Nephron progenitor cell (in vitro differentiated cells): ENCODE results near the gene ATP9B.
"Not testable (repeated sequence)": the region's sequence is repeated elsewhere in the genome, so short reads cannot be mapped to it uniquely, and the experiment has no call there.

Experiments
- DNase-seq: peaks from one replicate; pipeline ENCODE4 v3.0.0; 2021
- H3K27ac Mint-ChIP-seq: 2 replicates; pipeline ENCODE4 v1.8.0; 2021; ENCODE audit warnings: mild to moderate bottlenecking, moderate library complexity, mixed read lengths
- H3K27me3 Mint-ChIP-seq: 2 replicates; pipeline ENCODE4 v1.8.0; 2021; ENCODE audit warnings: mild to moderate bottlenecking, low read depth, mixed read lengths; ENCODE audit not compliant: poor library complexity
- H3K36me3 Mint-ChIP-seq: 2 replicates; pipeline ENCODE4 v1.8.0; 2021; ENCODE audit warnings: low read depth, mixed read lengths
- H3K4me1 Mint-ChIP-seq: 2 replicates; pipeline ENCODE4 v1.8.0; 2021; ENCODE audit warnings: mixed read lengths
- H3K4me3 Mint-ChIP-seq: 2 replicates; pipeline ENCODE4 v1.8.0; 2021; ENCODE audit warnings: mild to moderate bottlenecking, moderate library complexity, mixed read lengths
- H3K9me3 Mint-ChIP-seq: 2 replicates; pipeline ENCODE4 v1.8.0; 2021; ENCODE audit warnings: mild to moderate bottlenecking, moderate library complexity, mixed read lengths
- CTCF ChIP-seq: fragments of 200-600 bp; sonication (generic); IDR thresholded peaks from 2 replicates; pipeline ENCODE4 v1.5.0; 2021; ENCODE audit warnings: antibody characterized with exemption

The ATP9B gene

DNA sequence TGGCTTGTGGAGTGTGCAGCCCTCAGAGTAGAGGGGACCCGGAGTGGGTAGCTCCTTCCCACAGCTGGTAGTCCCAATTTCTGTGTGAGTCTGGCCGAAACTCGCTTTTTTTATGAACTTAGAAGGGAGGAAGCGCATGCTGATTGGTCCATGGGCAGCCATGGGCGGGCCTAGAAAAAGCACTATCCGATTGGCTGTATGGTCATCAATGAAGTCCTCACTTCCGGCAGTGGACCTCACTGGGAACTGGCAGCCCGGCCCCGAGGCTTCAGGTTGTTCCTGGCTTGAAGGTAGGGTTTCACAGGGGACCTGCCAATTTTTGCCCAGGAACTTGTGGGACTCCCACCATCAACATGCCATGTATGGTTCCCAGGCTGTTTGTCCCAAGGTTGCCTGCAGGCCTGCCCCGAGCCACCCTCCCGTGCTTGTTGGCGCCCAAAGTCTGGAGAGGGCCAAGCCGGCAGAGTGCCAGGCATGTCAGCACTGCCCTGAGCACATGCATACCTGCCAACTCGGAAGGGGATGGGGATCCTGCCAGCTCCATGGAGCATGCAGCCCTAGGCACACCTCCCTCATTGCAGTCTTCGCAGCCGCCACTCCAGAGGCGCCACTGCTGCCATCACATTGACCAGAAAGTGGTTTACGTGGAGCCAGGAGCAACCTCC lies 98.5 kb downstream of the ATP9B start:
- Mint-ChIP-seq H3K27me3 (no peaks in the 10 kb centered on the region), H3K9me3 (no peaks in the 10 kb centered on the region), H3K27ac (no peak overlapping the region), H3K4me1 (peaks cover 5% of the 10 kb centered on the region), H3K36me3 (peaks cover 54% of the 10 kb centered on the region), H3K4me3 (no peak overlapping the region)
- TF ChIP-seq CTCF = no peak
- DNase-seq = no peak

GRCh38 chr18:79169958-79170555 lies 100.9 kb downstream of the ATP9B start:
- no peak overlapping the region for H3K4me3 Mint-ChIP-seq
- peak overlapping the region; percentile 70 for H3K27ac Mint-ChIP-seq
- no peak for TF ChIP-seq CTCF
- peaks cover 5% of the 10 kb centered on the region for H3K4me1 Mint-ChIP-seq
- DNase-seq = no peak
- H3K27me3 Mint-ChIP-seq = no peaks in the 10 kb centered on the region
- peaks cover 70% of the 10 kb centered on the region for H3K36me3 Mint-ChIP-seq
- no peaks in the 10 kb centered on the region for H3K9me3 Mint-ChIP-seq

DNA sequence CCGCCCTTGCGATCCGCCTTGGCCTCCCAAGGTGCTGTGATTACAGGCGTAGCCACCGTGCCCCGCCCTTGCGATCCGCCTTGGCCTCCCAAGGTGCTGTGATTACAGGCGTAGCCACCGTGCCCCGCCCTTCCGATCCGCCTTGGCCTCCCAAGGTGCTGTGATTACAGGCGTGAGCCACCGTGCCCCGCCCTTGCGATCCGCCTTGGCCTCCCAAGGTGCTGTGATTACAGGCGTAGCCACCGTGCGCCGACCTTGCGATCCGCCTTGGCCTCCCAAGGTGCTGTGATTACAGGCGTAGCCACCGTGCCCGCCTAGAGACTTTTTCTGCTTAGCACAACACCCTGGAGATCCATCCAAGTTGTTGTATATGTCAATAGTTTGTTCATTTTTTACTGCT lies 103.1 kb downstream of the ATP9B start:
- H3K9me3 Mint-ChIP-seq, DNase-seq, H3K4me1 Mint-ChIP-seq, H3K27ac Mint-ChIP-seq, H3K4me3 Mint-ChIP-seq, H3K27me3 Mint-ChIP-seq: not testable (repeated sequence)
- peaks cover 50% of the 10 kb centered on the region for H3K36me3 Mint-ChIP-seq

DNA sequence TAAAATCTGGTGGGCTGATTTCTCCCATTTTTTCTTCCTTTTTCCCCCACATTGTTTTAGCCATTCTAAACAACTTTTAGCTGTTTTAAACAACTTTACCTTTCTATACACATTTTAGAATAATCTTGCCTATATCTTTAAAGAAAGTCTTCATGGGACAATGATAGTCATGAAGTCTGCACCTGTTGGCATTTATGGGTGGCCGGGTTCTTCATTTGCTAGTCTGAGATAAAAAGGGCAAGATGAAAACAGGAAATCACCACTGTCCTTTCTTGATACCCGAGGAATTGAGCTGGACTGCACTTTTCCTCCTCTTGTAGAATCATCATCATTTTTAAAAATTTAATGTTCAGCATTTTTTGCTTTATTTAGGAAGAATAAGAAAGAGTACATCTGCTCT lies 104.5 kb downstream of the ATP9B start:
- DNase-seq = no peak
- H3K36me3 Mint-ChIP-seq = peaks cover 36% of the 10 kb centered on the region

GRCh38 chr18:79178113-79178531 lies 108.9 kb downstream of the ATP9B start:
- Mint-ChIP-seq H3K4me3 (no peak overlapping the region), H3K27ac (peak overlapping the region; percentile 68), H3K27me3 (no peaks in the 10 kb centered on the region), H3K36me3 (peaks cover 36% of the 10 kb centered on the region), H3K4me1 (peaks cover 6% of the 10 kb centered on the region), H3K9me3 (no peaks in the 10 kb centered on the region)
- no peak for TF ChIP-seq CTCF
- DNase-seq = no peak

More for the DNA sequence above, 104.5 kb downstream of the ATP9B start:
- H3K27me3 Mint-ChIP-seq = no peaks in the 10 kb centered on the region
- H3K4me3 Mint-ChIP-seq = no peak overlapping the region
- no peak for TF ChIP-seq CTCF
- no peak overlapping the region for H3K27ac Mint-ChIP-seq
- H3K4me1 Mint-ChIP-seq = peaks cover 5% of the 10 kb centered on the region
- H3K9me3 Mint-ChIP-seq = no peaks in the 10 kb centered on the region

GRCh38 chr18:79182047-79182713 lies 113.0 kb downstream of the ATP9B start:
- H3K27ac Mint-ChIP-seq = no peak overlapping the region
- H3K27me3 Mint-ChIP-seq = no peaks in the 10 kb centered on the region
- H3K9me3 Mint-ChIP-seq = no peaks in the 10 kb centered on the region
- no peak for TF ChIP-seq CTCF
- no peak for DNase-seq
- peaks cover 18% of the 10 kb centered on the region for H3K36me3 Mint-ChIP-seq
- no peak overlapping the region for H3K4me3 Mint-ChIP-seq
- peaks cover 6% of the 10 kb centered on the region for H3K4me1 Mint-ChIP-seq
